HT1080 (cell line): ENCODE results near the gene ZIC5. TPM values are rescaled to one million over a fixed set of nuclear protein-coding genes. Genes with fewer than 3 reads are reported as not detected.
A peak's percentile ranks its signal among the peaks of the same experiment; 100 is the strongest.

ENCODE experiments used
- DNase-seq: peaks from one replicate; pipeline ENCODE4 v3.0.0-alpha.2; 2015; ENCODE audit warnings: low read depth
- total RNA-seq: library from RNA; depleted of rRNA; stranded (reverse); fragments of >200 nt; shearing (Covaris generic); gene quantifications from 2 replicates; pipeline ENCODE4 v1.2.3, GENCODE V29; 2014

Gene ZIC5
- total RNA-seq, 1 experiment from 2014 or later: 1.8 TPM

DNA sequence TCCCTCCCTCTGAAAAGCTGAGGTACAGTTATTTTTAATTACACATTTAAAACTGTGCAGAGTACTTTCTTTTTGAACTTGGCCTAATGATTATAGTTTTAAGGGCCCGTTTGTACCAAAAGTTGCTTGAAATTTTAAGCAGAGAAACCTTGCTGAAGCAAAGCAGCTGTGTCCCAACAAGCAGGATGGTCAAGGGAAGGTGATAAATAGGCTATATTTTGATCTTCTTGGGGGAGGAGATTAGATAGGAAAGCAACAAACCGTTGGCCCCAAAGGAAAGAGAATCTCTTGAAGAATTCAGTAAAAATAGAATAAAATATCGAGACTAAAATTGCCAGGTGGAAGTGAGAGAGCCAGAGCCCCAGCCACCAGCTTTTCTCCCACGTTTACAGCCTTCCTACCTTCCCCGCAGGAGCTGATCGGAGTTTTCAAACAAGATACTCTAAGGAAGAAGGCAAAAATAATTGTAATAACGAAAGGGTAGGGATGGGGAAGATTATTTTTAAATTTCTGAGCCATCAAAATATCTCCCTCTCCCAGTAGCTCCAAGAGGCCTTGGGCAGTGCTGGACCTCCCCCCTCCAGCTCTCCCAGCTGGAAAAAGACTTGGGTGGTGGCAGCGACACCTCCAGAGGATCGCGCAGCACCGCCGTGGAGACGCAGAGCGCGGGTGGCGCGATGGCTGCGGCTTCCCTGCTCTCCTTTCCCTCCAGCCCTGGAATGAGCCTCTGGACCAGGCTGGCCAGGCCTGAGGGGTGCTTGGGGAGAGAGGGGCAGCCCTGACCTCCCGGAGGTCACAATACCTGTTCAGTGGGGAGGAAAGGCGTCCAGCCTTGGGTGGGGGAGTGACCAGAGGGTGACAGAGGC, 15.8 kb upstream of the ZIC5 start:
- DNase-seq: no peak

DNA sequence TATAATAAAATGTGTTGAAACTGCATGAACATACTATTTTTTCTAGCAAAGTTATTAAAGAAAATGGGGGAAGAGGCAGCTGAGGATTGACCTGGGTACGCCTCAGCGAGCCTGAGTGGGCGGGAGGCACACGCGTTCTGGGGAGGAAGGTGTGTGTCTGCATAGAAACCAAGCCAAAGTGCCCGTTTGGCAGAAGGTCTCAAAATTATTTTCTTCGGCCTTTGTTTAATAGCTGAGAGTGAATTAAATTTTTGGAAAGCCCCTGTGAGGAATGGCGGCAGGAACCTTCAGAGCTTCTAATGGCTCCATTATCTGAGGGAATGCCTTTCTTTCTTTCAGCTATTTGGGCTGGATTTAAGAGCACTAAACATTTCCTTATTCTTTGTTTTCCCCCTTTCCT, 15.2 kb upstream of the ZIC5 start:
- no peak for DNase-seq

GRCh38 chr13:99985886-99986527, 14.4 kb upstream of the ZIC5 start:
- no peak for DNase-seq

DNA sequence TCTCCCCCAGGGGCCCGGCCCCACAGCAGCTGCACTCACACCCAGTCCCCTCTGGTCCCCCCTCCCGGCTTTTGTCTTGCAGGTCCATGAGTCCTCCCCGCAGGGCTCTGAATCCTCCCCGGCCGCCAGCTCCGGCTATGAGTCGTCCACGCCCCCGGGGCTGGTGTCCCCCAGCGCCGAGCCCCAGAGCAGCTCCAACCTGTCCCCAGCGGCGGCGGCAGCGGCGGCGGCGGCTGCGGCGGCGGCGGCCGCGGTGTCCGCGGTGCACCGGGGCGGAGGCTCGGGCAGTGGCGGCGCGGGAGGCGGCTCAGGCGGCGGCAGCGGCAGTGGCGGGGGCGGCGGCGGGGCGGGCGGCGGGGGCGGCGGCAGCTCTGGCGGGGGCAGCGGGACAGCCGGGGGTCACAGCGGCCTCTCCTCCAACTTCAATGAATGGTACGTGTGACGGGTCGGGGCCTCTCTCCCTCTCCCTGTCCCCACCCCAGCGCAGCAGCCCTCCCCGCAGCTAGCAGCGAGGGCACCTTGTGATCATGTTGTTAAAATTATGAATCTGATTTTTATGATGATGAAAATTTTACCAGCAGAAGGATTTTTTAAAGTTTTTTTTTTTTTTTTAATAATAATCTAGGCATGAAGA, 13.8 kb upstream of the ZIC5 start:
- no peak for DNase-seq

DNA sequence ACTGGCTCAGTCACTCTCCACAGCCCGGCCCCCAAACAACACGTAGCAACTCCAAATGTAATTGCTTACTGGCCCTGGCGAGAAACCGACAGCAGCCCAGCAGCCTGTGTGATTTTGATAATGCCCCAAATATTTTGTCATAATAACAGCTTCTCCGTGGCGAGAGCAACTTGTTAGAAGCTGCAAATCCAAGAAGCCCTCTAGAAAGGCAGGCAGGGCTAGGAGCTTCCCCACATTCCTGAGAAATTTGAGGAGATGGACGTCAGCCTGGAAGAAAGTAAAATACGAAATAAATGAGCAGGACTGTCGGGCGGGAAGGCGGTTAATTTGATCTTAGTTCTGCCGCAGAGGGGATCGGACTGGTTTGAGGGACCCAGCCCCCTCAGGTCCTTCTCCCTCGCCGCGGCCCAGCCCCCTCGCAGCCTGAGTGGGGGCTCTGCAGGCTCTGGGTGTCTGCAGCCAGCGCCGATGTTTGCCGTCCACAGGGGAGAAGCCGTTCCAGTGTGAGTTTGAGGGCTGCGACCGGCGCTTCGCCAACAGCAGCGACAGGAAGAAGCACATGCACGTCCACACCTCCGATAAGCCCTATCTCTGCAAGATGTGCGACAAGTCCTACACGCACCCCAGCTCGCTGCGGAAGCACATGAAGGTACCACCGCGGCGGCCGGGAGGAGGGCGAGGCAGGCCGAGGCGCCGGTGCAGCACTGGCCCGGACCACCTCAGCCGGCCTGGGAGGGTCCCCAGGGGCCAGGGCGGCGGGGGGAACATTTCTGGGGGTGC, 13.1 kb upstream of the ZIC5 start:
- no peak for DNase-seq

DNA sequence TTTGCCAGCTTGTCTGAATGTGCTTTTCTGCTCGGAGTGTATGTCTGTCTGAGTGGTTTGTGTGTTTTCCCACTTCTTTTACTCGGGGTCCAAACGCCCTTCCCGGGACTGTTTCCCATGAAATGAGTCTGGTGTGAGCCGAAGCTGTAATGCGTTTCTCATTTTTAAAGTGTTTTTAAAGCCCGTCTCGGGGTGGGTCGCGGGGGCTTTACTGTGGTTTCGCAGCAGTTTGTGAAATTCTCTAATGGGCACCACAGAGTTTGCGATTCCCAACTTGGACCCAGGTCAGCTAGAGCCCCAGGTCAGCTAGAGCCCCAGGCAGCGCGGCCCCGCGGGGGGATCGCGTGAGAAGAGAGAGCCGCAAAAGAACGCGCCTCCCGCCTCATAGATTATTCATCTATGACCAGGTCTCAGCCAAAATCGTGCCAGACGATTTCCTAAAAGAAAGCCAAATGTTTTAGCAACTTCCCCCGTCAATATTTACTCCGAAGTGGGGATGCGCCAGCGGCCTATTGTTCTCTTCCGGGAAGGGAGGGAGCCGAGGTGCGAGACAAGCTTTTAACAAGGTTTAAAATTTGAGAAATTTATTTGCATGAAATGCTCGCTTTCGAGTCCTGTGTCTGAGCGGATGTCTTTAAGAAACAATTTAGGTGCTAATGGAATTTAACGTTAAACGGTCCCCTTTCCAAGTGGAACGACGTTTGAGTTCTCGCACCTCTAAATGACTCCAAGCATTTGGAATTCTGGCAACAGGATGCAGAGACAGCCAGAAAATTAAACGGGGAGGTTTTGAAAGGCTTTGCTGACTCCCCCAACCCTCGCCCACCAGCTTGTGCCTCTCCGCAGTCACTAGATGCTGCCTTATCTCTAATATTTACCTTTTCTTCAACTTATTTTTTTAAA, 12.2 kb upstream of the ZIC5 start:
- no peak for DNase-seq

- DNase-seq: no peak
Measured at GRCh38 chr13:99982731-99983498, 11.3 kb upstream of the ZIC5 start.

- DNase-seq: no peak
Measured at GRCh38 chr13:99982036-99982730, 10.6 kb upstream of the ZIC5 start.

- DNase-seq: no peak
Measured at GRCh38 chr13:99981735-99982035, 10.1 kb upstream of the ZIC5 start, which contains the start of gene ZIC2. TSS of gene ZIC2 (plus strand) at chr13:99981784. CDS start at chr13:99982065, 281 bp downstream.

GRCh38 chr13:99980824-99981734, 9.5 kb upstream of the ZIC5 start:
- DNase-seq: peak; percentile 74

DNA sequence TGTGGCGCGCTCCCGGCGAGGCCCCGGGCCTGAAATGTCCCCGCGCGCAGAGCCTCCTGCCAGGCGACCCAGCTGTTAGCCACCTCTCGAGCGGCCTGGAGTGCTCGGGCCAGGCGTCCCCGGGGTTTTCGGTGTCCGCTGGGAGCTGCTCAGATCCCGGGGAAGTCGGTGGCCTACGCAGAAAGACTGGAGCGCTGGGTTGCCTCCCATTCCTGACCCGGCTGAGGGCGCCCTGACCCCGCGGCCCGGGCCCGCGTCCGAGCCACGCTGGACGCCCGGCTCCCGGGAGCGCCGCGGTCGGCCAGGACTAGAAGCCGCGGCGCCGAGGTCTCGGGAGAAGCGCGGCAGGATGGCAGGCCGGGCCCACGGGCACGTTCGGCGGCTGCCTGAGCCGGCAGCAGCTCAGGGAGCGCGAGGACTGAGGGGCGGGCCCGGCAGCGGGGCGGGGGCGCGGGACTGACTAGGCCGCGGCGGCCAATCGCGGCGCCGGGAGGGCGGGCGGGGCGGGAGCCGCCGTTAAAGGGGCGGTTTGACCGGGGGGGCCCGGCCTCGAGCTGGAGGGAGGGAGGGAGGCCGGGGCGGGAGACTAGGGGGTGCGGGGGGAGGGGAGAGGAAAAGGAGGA, 8.7 kb upstream of the ZIC5 start:
- DNase-seq: peak; percentile 57

GRCh38 chr13:99979453-99980200, 8.1 kb upstream of the ZIC5 start:
- DNase-seq: no peak

GRCh38 chr13:99978799-99979452, 7.4 kb upstream of the ZIC5 start:
- DNase-seq: no peak

- DNase-seq: no peak
Measured at GRCh38 chr13:99977912-99978798, 6.6 kb upstream of the ZIC5 start.

- DNase-seq: no peak
Measured at GRCh38 chr13:99977334-99977911, 5.9 kb upstream of the ZIC5 start.
